GM12878 (cell line): Measurements from ENCODE around the gene POLD2. TPM values are rescaled to one million over a fixed set of nuclear protein-coding genes. Genes with fewer than 3 reads are reported as not detected.

Experiments
- ATAC-seq: fragments of 200-7000 bp; cut with Tn5 transposase; 3 replicates; pipeline ENCODE4 v1.9.1; 2020; ENCODE audit warnings: mild to moderate bottlenecking, moderate library complexity
- BruUV-seq: library from RNA; stranded (reverse); fragments of 400-500 nt; replicated peaks from 2 replicates; lab custom pipeline; 2021; lab: Mats Ljungman, UMichigan
- CTCF ChIA-PET: fragments of 300-600 bp; sonication (Branson Sonifier 250); formaldehyde crosslinking; extraction: SDS; loops from one replicate; lab custom pipeline; 2021; ENCODE audit warnings: inconsistent platforms; lab: Yijun Ruan, JAX
- POLR2A ChIA-PET: fragments of 350-600 bp; formaldehyde crosslinking; extraction: SDS; loops from one replicate; lab custom pipeline; 2021; ENCODE audit warnings: inconsistent platforms; lab: Charles Lee
- RAD21 ChIA-PET: fragments of 300-600 bp; sonication (Branson Sonifier 250); formaldehyde crosslinking; loops from one replicate; lab custom pipeline; 2023; ENCODE audit warnings: antibody characterized with exemption; ENCODE audit not compliant: unreplicated experiment; lab: Charles Lee
- SMC1A ChIA-PET: fragments of 300-600 bp; sonication (Branson Sonifier 250); formaldehyde crosslinking; loops from one replicate; lab custom pipeline; 2023; ENCODE audit not compliant: unreplicated experiment, uncharacterized antibody; lab: Charles Lee
- DNase-seq: peaks from one replicate; pipeline ENCODE4 v3.0.0-alpha.2; 2011; ENCODE audit warnings: low read depth, low spot score
- FAIRE-seq: peaks from 3 replicates; lab custom pipeline; 2011; peaks lifted over from hg19 to GRCh38; lab: Jason Lieb, UNC
- H2AFZ ChIP-seq: 2 replicates; pipeline ENCODE4 v1.6.0; 2011; ENCODE audit warnings: low read depth, low read length, control low read depth; ENCODE audit not compliant: control insufficient read depth
- H3K27ac ChIP-seq: 2 replicates; pipeline ENCODE4 v1.5.1; 2011; ENCODE audit warnings: control low read depth; ENCODE audit not compliant: control insufficient read depth, insufficient read depth
- H3K27me3 ChIP-seq, 2 experiments: replicated peaks in 1 of 2; 2 replicates each; pipeline versions ENCODE4 v1.6.0 to v1.6.1; 2011; ENCODE audit warnings: low read length in 1 of 2; ENCODE audit not compliant: control insufficient read depth in 2 of 2, insufficient read depth in 2 of 2
- H3K36me3 ChIP-seq, 2 experiments: 2 replicates each; pipeline ENCODE4 v1.5.1; 2011; ENCODE audit warnings: low read length in 1 of 2; ENCODE audit not compliant: control insufficient read depth in 2 of 2, insufficient read depth in 2 of 2
- H3K4me1 ChIP-seq: 2 replicates; pipeline ENCODE4 v1.6.1; 2011; ENCODE audit warnings: mild to moderate bottlenecking, low read length, moderate library complexity, mixed read lengths; ENCODE audit not compliant: control insufficient read depth, insufficient read depth
- H3K4me2 ChIP-seq: 2 replicates; pipeline ENCODE4 v1.6.0; 2011; ENCODE audit warnings: control low read depth; ENCODE audit not compliant: control insufficient read depth, insufficient read depth
- H3K4me3 ChIP-seq: fragments of 200-600 bp; sonication (generic); 2 replicates; pipeline ENCODE4 v1.5.1; 2016
- H3K79me2 ChIP-seq: 2 replicates; pipeline ENCODE4 v1.6.0; 2011; ENCODE audit warnings: low read length; ENCODE audit not compliant: control insufficient read depth, insufficient read depth
- H3K9ac ChIP-seq: 2 replicates; pipeline ENCODE4 v1.8.0; 2011; ENCODE audit warnings: low read length, control low read depth, mixed read lengths; ENCODE audit not compliant: control insufficient read depth, insufficient read depth
- H3K9me3 ChIP-seq: replicated peaks from 3 replicates; pipeline ENCODE4 v1.5.1; 2011; ENCODE audit warnings: mild to moderate bottlenecking, low read length; ENCODE audit not compliant: control insufficient read depth, insufficient read depth
- H4K20me1 ChIP-seq: 2 replicates; pipeline ENCODE4 v1.6.0; 2011; ENCODE audit not compliant: control insufficient read depth, insufficient read depth
- CREB1 ChIP-seq: IDR thresholded peaks from 2 replicates; pipeline ENCODE4 v1.6.1; 2012; ENCODE audit warnings: low read depth, mild to moderate bottlenecking, inconsistent platforms
- JUND ChIP-seq: IDR thresholded peaks from 2 replicates; pipeline ENCODE4 v1.6.1; 2012; ENCODE audit warnings: low read depth, mild to moderate bottlenecking, low read length, improper control_type of control experiment, moderate library complexity
- LARP7 ChIP-seq: fragments of 450-650 bp; IDR thresholded peaks from 2 replicates; pipeline ENCODE4 v1.6.1; 2017; ENCODE audit warnings: mild to moderate bottlenecking
- POLR2A ChIP-seq: IDR thresholded peaks from 2 replicates; pipeline ENCODE4 v1.6.1; 2011; ENCODE audit warnings: low read depth, mild to moderate bottlenecking, low read length
- POLR2AphosphoS5 ChIP-seq: IDR thresholded peaks from 2 replicates; pipeline ENCODE4 v1.6.1; 2011; ENCODE audit warnings: mild to moderate bottlenecking, low read length, inconsistent platforms
- RELA ChIP-seq: fragments of 450-650 bp; IDR thresholded peaks from 2 replicates; pipeline ENCODE4 v1.8.0; 2014; ENCODE audit warnings: borderline replicate concordance; ENCODE audit not compliant: partially characterized antibody
- RELB ChIP-seq: fragments of 450-650 bp; IDR thresholded peaks from 2 replicates; pipeline ENCODE4 v1.6.1; 2017; ENCODE audit warnings: low read depth, mild to moderate bottlenecking, moderate library complexity
- RFX5 ChIP-seq: IDR thresholded peaks from 2 replicates; pipeline ENCODE4 v1.6.1; 2011; ENCODE audit warnings: low read depth, low read length, improper control_type of control experiment
- SIX5 ChIP-seq: IDR thresholded peaks from 2 replicates; pipeline ENCODE4 v1.6.1; 2011; ENCODE audit warnings: mild to moderate bottlenecking, low read depth, low read length, moderate library complexity; ENCODE audit not compliant: severe bottlenecking
- TCF12 ChIP-seq: IDR thresholded peaks from 2 replicates; pipeline ENCODE4 v1.6.1; 2011; ENCODE audit warnings: low read depth, mild to moderate bottlenecking, low read length
- TCF7 ChIP-seq: IDR thresholded peaks from 2 replicates; pipeline ENCODE4 v1.6.1; 2014; ENCODE audit warnings: antibody characterized with exemption, borderline replicate concordance
- YY1 ChIP-seq: IDR thresholded peaks from 2 replicates; pipeline ENCODE4 v1.6.1; 2011; ENCODE audit warnings: low read depth, mild to moderate bottlenecking, low read length
- ZNF207 ChIP-seq: fragments of 450-650 bp; IDR thresholded peaks from 2 replicates; pipeline ENCODE4 v1.6.1; 2014; ENCODE audit warnings: antibody characterized with exemption, mild to moderate bottlenecking, borderline replicate concordance
- ZNF24 ChIP-seq: fragments of 450-650 bp; IDR thresholded peaks from 2 replicates; pipeline ENCODE4 v1.6.1; 2017; ENCODE audit warnings: antibody characterized with exemption, mild to moderate bottlenecking
- WGBS: methylation state at CpG from one replicate; pipeline ENCODE4 v1.1.6; 2016; ENCODE audit warnings: low lambda C conversion rate; ENCODE audit not compliant: insufficient replicate concordance, insufficient coverage; ENCODE audit errors: missing lambda C conversion rate; 5-methylcytosine and 5-hydroxymethylcytosine counted together
- in situ Hi-C: fragments of 300-500 bp; cut with MboI; formaldehyde crosslinking; loops from 9 replicates; pipeline ENCODE4 v1.14.3; 2018; ENCODE audit warnings: mixed read lengths
- intact Hi-C: fragments of 100-400 bp; cut with micrococcal nuclease; formaldehyde crosslinking; loops from one replicate; pipeline ENCODE4 v1.14.2; 2022; ENCODE audit not compliant: unreplicated experiment
- polyA plus RNA-seq, 11 experiments: library from polyadenylated mRNA; depleted of rRNA in 4 of 11; unstranded in 6 of 11; stranded (reverse) in 5 of 11; fragments of >200 nt; fragmentation: Nextera tagmentation in 4 of 11; fragmentation: Illumina TruSeq in 1 of 11; extraction: Ambion mirVana in 4 of 11; extraction: Trizol in 1 of 11; gene quantifications; 1 replicate in 1 of 11; 2 replicates in 10 of 11; pipeline versions ENCODE4 v1.2.1 to v1.2.3, GENCODE V29; 2011 to 2016; ENCODE audit warnings: inconsistent platforms in 2 of 11, missing spikeins in 2 of 11, low read depth in 1 of 11
- total RNA-seq, 4 experiments: library from RNA; depleted of rRNA in 3 of 4; stranded (reverse); fragments of >200 nt in 3 of 4; fragmentation: Illumina TruSeq in 1 of 4; extraction: Trizol in 1 of 4; gene quantifications; 2 replicates each; pipeline versions ENCODE4 v1.2.1 to v1.2.3, GENCODE V29; 2013 to 2021
- TF ChIP-seq, protein P1 (sequence below), 3 experiments: IDR thresholded peaks in 2 of 3; conservative IDR thresholded peaks in 1 of 3; 2 replicates each; pipeline ENCODE4 v1.5.1; 2011; ENCODE audit warnings: low read depth in 3 of 3, low read length in 3 of 3, mild to moderate bottlenecking in 3 of 3, control low read depth in 2 of 3, moderate library complexity in 2 of 3, inconsistent platforms in 1 of 3, mixed read lengths in 1 of 3; ENCODE audit not compliant: control insufficient read depth in 2 of 3, insufficient read depth in 1 of 3; ENCODE audit errors: extremely low read depth in 1 of 3
- TF ChIP-seq, protein P2 (sequence below): IDR thresholded peaks from 2 replicates; pipeline ENCODE4 v1.6.1; 2011; ENCODE audit warnings: mild to moderate bottlenecking, low read depth, low read length, moderate library complexity; ENCODE audit not compliant: insufficient replicate concordance

The POLD2 gene
- total and polyA plus RNA-seq, 10 of the 15 experiments (the other 5 are each of a cell fraction or from before 2014, with no cell fraction given) = 19.1 to 287 (median 169) TPM

DNA sequence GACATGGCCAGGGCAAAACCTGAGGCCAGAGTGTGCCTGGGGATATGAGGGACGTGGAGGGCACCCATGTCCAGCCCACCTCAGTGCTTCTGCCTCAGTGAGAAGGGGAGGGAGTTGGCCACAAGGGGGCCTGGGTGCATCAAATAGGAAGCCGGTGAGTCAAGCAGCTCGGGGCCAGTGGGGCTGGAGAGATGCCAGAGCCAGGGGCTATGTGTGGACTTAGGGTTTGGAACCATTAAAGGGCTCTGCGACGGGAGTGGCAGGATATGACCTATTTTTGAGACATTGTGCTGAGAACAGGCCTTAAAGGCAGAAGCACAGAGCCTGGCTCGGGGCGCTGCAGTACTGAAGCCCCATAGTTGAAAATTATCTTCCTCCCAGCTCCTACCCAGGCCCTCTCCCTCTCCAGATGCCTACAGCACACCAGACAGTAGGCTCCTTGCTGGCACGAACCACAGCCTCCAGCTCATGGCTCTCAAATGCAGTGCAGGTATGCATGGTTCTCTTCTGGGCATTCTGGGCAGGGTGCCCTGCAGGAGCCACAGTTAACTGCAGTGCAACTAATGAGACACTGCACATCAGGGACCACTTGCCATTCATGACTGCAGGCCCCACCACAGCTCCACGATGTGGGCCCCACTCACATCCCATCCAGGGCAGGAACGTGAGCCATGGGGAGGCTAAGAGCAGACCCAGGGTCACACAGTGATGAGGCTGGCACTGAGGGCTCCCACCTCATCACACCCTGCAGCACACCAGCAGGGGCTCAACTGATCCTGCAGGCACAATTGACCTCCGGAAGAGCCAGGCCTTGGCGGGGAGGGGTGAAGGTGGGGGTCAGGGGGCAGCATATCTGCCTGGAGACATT lies 50.8 kb downstream of the POLD2 start:
- no peaks in the 10 kb centered on the region for H3K9me3 ChIP-seq
- POLR2A ChIA-PET = interaction anchor here (0.5 kb wide), 1 partner anchor 435 kb away, joined by 4 read pairs; no protein-coding TSS in a partner anchor
- no peak for DNase-seq
- peak; percentile 75 for ATAC-seq
- no TSS peak for BruUV-seq
- RAD21 ChIA-PET = no interaction called here
- H3K27me3 ChIP-seq = no peaks in the 10 kb centered on the region
- no peak overlapping the region for H3K4me3 ChIP-seq
- intact Hi-C loops = loop anchor here (2.0 kb wide), 1 partner anchor 124 kb away; no protein-coding TSS in a partner anchor
- SMC1A ChIA-PET = interaction anchor here (0.8 kb wide), 1 partner anchor 9 kb away, joined by 4 read pairs; no protein-coding TSS in a partner anchor
- H3K27ac ChIP-seq = no peak overlapping the region
- peaks cover 21 to 27% of the 10 kb centered on the region in 2 experiments for H3K36me3 ChIP-seq
- H3K9ac ChIP-seq = no peak overlapping the region
- H3K4me2 ChIP-seq = no peak overlapping the region
- no peak for FAIRE-seq
- H3K4me1 ChIP-seq = no peaks in the 10 kb centered on the region; the same call in none of the 2 replicates
- no peak overlapping the region for H2AFZ ChIP-seq
- no peaks in the 10 kb centered on the region for H4K20me1 ChIP-seq
- in situ Hi-C loops = no loop called here
- 54% methylated on average over 12 of the region's 12 CpGs for WGBS
- CTCF ChIA-PET = interaction anchor here (1.5 kb wide), 1 partner anchor 125 kb away, joined by 6 read pairs; no protein-coding TSS in a partner anchor
- no peaks in the 10 kb centered on the region; the same call in 1 of the 2 replicates for H3K79me2 ChIP-seq
- no peak; the same call in 1 of the 2 replicates for TF ChIP-seq POLR2AphosphoS5
- TF ChIP-seq YY1 = 0 out of 2 replicates have a peak, but pooled peaks have one; percentile 40
- TF ChIP-seq RELB = no peak
- TF ChIP-seq JUND = no peak
- TF ChIP-seq, protein P1, sequence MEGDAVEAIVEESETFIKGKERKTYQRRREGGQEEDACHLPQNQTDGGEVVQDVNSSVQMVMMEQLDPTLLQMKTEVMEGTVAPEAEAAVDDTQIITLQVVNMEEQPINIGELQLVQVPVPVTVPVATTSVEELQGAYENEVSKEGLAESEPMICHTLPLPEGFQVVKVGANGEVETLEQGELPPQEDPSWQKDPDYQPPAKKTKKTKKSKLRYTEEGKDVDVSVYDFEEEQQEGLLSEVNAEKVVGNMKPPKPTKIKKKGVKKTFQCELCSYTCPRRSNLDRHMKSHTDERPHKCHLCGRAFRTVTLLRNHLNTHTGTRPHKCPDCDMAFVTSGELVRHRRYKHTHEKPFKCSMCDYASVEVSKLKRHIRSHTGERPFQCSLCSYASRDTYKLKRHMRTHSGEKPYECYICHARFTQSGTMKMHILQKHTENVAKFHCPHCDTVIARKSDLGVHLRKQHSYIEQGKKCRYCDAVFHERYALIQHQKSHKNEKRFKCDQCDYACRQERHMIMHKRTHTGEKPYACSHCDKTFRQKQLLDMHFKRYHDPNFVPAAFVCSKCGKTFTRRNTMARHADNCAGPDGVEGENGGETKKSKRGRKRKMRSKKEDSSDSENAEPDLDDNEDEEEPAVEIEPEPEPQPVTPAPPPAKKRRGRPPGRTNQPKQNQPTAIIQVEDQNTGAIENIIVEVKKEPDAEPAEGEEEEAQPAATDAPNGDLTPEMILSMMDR (IDR thresholded peaks at IDR 0.05 in 2 of 3, conservative IDR thresholded peaks at IDR 0.05 in 1 of 3; ENCODE audit: control insufficient read depth in 2 of 3, extremely low read depth in 1 of 3, insufficient read depth in 1 of 3, low read depth in 3 of 3, low read length in 3 of 3) = peak; percentile 46 to 63 (median 61)
- TF ChIP-seq RFX5 = no peak
- TF ChIP-seq, protein P2, sequence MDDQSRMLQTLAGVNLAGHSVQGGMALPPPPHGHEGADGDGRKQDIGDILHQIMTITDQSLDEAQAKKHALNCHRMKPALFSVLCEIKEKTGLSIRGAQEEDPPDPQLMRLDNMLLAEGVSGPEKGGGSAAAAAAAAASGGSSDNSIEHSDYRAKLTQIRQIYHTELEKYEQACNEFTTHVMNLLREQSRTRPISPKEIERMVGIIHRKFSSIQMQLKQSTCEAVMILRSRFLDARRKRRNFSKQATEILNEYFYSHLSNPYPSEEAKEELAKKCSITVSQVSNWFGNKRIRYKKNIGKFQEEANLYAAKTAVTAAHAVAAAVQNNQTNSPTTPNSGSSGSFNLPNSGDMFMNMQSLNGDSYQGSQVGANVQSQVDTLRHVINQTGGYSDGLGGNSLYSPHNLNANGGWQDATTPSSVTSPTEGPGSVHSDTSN = no peak
- no peak for TF ChIP-seq TCF7
- TF ChIP-seq RELA = no peak
- no peak for TF ChIP-seq LARP7
- 0 out of 2 replicates have a peak, but pooled peaks have one; percentile 13 for TF ChIP-seq CREB1
- TF ChIP-seq ZNF207 = no peak
- TF ChIP-seq SIX5 = no peak
- TF ChIP-seq POLR2A = peak; percentile 52
- no peak for TF ChIP-seq ZNF24
- no peak for TF ChIP-seq TCF12
